Nephron progenitor cell (in vitro differentiated cells): ENCODE data around the gene SFI1.
"Not testable (repeated sequence)": the region's sequence is repeated elsewhere in the genome, so short reads cannot be mapped to it uniquely, and the experiment has no call there.

ENCODE experiments used
- DNase-seq: peaks from one replicate; pipeline ENCODE4 v3.0.0; 2021
- H3K27ac Mint-ChIP-seq: 2 replicates; pipeline ENCODE4 v1.8.0; 2021; ENCODE audit warnings: mild to moderate bottlenecking, moderate library complexity, mixed read lengths
- H3K27me3 Mint-ChIP-seq: 2 replicates; pipeline ENCODE4 v1.8.0; 2021; ENCODE audit warnings: mild to moderate bottlenecking, low read depth, mixed read lengths; ENCODE audit not compliant: poor library complexity
- H3K36me3 Mint-ChIP-seq: 2 replicates; pipeline ENCODE4 v1.8.0; 2021; ENCODE audit warnings: low read depth, mixed read lengths
- H3K4me1 Mint-ChIP-seq: 2 replicates; pipeline ENCODE4 v1.8.0; 2021; ENCODE audit warnings: mixed read lengths
- H3K4me3 Mint-ChIP-seq: 2 replicates; pipeline ENCODE4 v1.8.0; 2021; ENCODE audit warnings: mild to moderate bottlenecking, moderate library complexity, mixed read lengths
- H3K9me3 Mint-ChIP-seq: 2 replicates; pipeline ENCODE4 v1.8.0; 2021; ENCODE audit warnings: mild to moderate bottlenecking, moderate library complexity, mixed read lengths
- CTCF ChIP-seq: fragments of 200-600 bp; sonication (generic); IDR thresholded peaks from 2 replicates; pipeline ENCODE4 v1.5.0; 2021; ENCODE audit warnings: antibody characterized with exemption

The SFI1 gene

GRCh38 chr22:31496735-31497146, 405 bp downstream of the SFI1 start:
- peak; percentile 35 for DNase-seq
- H3K4me1 Mint-ChIP-seq = peaks cover 22% of the 10 kb centered on the region
- peaks cover 4% of the 10 kb centered on the region for H3K27me3 Mint-ChIP-seq
- peaks cover 34% of the 10 kb centered on the region for H3K36me3 Mint-ChIP-seq
- peak overlapping the region; percentile 88 for H3K4me3 Mint-ChIP-seq
- peaks cover 29% of the 10 kb centered on the region for H3K9me3 Mint-ChIP-seq
- no peak overlapping the region for H3K27ac Mint-ChIP-seq
- no peak for TF ChIP-seq CTCF

GRCh38 chr22:31497148-31497938, 1.0 kb downstream of the SFI1 start:
- DNase-seq = no peak
- no peak for TF ChIP-seq CTCF
- peaks cover 17% of the 10 kb centered on the region for H3K4me1 Mint-ChIP-seq
- H3K27me3 Mint-ChIP-seq = peaks cover 4% of the 10 kb centered on the region
- peak overlapping the region; percentile 88 for H3K4me3 Mint-ChIP-seq
- peaks cover 29% of the 10 kb centered on the region for H3K9me3 Mint-ChIP-seq
- no peak overlapping the region for H3K27ac Mint-ChIP-seq
- peaks cover 38% of the 10 kb centered on the region for H3K36me3 Mint-ChIP-seq

- H3K27me3 Mint-ChIP-seq = peaks cover 4% of the 10 kb centered on the region
- no peak overlapping the region for H3K4me3 Mint-ChIP-seq
- peaks cover 6% of the 10 kb centered on the region for H3K4me1 Mint-ChIP-seq
- peaks cover 66% of the 10 kb centered on the region for H3K36me3 Mint-ChIP-seq
- H3K9me3 Mint-ChIP-seq = peaks cover 46% of the 10 kb centered on the region
- TF ChIP-seq CTCF = no peak
- no peak overlapping the region for H3K27ac Mint-ChIP-seq
- no peak for DNase-seq
Measured at GRCh38 chr22:31501738-31502137, 5.4 kb downstream of the SFI1 start.

- H3K27me3 Mint-ChIP-seq = no peaks in the 10 kb centered on the region
- DNase-seq = no peak
- H3K36me3 Mint-ChIP-seq = peaks cover 68% of the 10 kb centered on the region
- peaks cover 44% of the 10 kb centered on the region for H3K9me3 Mint-ChIP-seq
- no peak overlapping the region for H3K4me3 Mint-ChIP-seq
- no peak overlapping the region for H3K27ac Mint-ChIP-seq
- no peak for TF ChIP-seq CTCF
- H3K4me1 Mint-ChIP-seq = peaks cover 6% of the 10 kb centered on the region
Measured at GRCh38 chr22:31503211-31503964, 7.1 kb downstream of the SFI1 start.

- no peaks in the 10 kb centered on the region for H3K27me3 Mint-ChIP-seq
Measured at GRCh38 chr22:31504282-31504681, 7.9 kb downstream of the SFI1 start.

GRCh38 chr22:31507517-31507916, 11.2 kb downstream of the SFI1 start:
- peaks cover 36% of the 10 kb centered on the region for H3K9me3 Mint-ChIP-seq
- not testable (repeated sequence) for DNase-seq, H3K27ac Mint-ChIP-seq, H3K27me3 Mint-ChIP-seq, H3K4me3 Mint-ChIP-seq
- peaks cover 65% of the 10 kb centered on the region for H3K36me3 Mint-ChIP-seq
- H3K4me1 Mint-ChIP-seq = peaks cover 14% of the 10 kb centered on the region

More at GRCh38 chr22:31504282-31504681, 7.9 kb downstream of the SFI1 start:
- no peak for TF ChIP-seq CTCF
- H3K4me3 Mint-ChIP-seq = no peak overlapping the region
- H3K4me1 Mint-ChIP-seq = peaks cover 6% of the 10 kb centered on the region
- H3K36me3 Mint-ChIP-seq = peaks cover 68% of the 10 kb centered on the region
- peaks cover 40% of the 10 kb centered on the region for H3K9me3 Mint-ChIP-seq
- H3K27ac Mint-ChIP-seq = no peak overlapping the region
- DNase-seq = no peak
